Neuronal stem cell (in vitro differentiated cells): ENCODE results near the gene RALGAPA2.

Experiments
- DNase-seq: peaks from one replicate; pipeline ENCODE4 v3.0.0-alpha.2; 2013; ENCODE audit warnings: low spot score
- H2AFZ ChIP-seq: one replicate; pipeline ENCODE4 v1.6.1; 2013; ENCODE audit warnings: mild to moderate bottlenecking, low read length, inconsistent platforms
- H2AK5ac ChIP-seq: 2 replicates; pipeline ENCODE4 v1.6.1; 2013; ENCODE audit warnings: low read depth, mild to moderate bottlenecking, inconsistent platforms, low read length, moderate library complexity, mixed read lengths
- H2BK120ac ChIP-seq: 2 replicates; pipeline ENCODE4 v1.6.1; 2013; ENCODE audit warnings: low read depth, mild to moderate bottlenecking, inconsistent platforms, low read length, moderate library complexity, mixed read lengths
- H2BK12ac ChIP-seq: one replicate; pipeline ENCODE4 v1.6.1; 2013; ENCODE audit warnings: low read length, inconsistent platforms
- H2BK15ac ChIP-seq: 2 replicates; pipeline ENCODE4 v1.6.1; 2013; ENCODE audit warnings: mild to moderate bottlenecking, low read length, inconsistent platforms, mixed read lengths
- H2BK5ac ChIP-seq: one replicate; pipeline ENCODE4 v1.6.1; 2013; ENCODE audit warnings: inconsistent platforms, mild to moderate bottlenecking, low read length, moderate library complexity
- H3K14ac ChIP-seq: one replicate; pipeline ENCODE4 v1.6.1; 2013; ENCODE audit warnings: low read length, inconsistent platforms
- H3K18ac ChIP-seq: 2 replicates; pipeline ENCODE4 v1.6.1; 2013; ENCODE audit warnings: low read length, inconsistent platforms
- H3K23ac ChIP-seq: 2 replicates; pipeline ENCODE4 v1.6.1; 2013; ENCODE audit warnings: low read depth, mild to moderate bottlenecking, mixed read lengths, low read length, inconsistent platforms; ENCODE audit not compliant: poor library complexity
- H3K27ac ChIP-seq: replicated peaks from 3 replicates; pipeline ENCODE4 v1.5.1; 2013; ENCODE audit warnings: low read length, inconsistent platforms
- H3K27me3 ChIP-seq, 3 experiments: 2 replicates each; pipeline ENCODE4 v1.6.1; 2013; ENCODE audit warnings: low read length in 3 of 3, mild to moderate bottlenecking in 2 of 3, inconsistent platforms in 1 of 3, low read depth in 1 of 3, mixed read lengths in 1 of 3, moderate library complexity in 1 of 3; ENCODE audit not compliant: control insufficient read depth in 3 of 3, insufficient read depth in 3 of 3
- H3K36me3 ChIP-seq, 2 donors: replicated peaks in 1 of 2; 2 replicates each; pipeline ENCODE4 v1.6.1; 2013; ENCODE audit warnings: low read length in 2 of 2; ENCODE audit not compliant: control insufficient read depth in 2 of 2, insufficient read depth in 2 of 2
- H3K4ac ChIP-seq: 2 replicates; pipeline ENCODE4 v1.6.1; 2013; ENCODE audit warnings: inconsistent platforms, mild to moderate bottlenecking, low read length, moderate library complexity
- H3K4me1 ChIP-seq, 2 donors: 1 replicate in 1 of 2; 2 replicates in 1 of 2; pipeline ENCODE4 v1.6.1; 2013; ENCODE audit warnings: low read length in 2 of 2, low read depth in 1 of 2; ENCODE audit not compliant: control insufficient read depth in 2 of 2, insufficient read depth in 1 of 2
- H3K4me2 ChIP-seq: one replicate; pipeline ENCODE4 v1.6.1; 2013; ENCODE audit warnings: mild to moderate bottlenecking, low read length, inconsistent platforms; ENCODE audit not compliant: insufficient read depth, poor library complexity, severe bottlenecking
- H3K4me3 ChIP-seq, 2 donors: 2 replicates each; pipeline ENCODE4 v1.5.1; 2013; ENCODE audit warnings: low read length in 2 of 2, mild to moderate bottlenecking in 2 of 2, inconsistent platforms in 1 of 2, moderate library complexity in 1 of 2
- H3K79me1 ChIP-seq: one replicate; pipeline ENCODE4 v1.6.1; 2013; ENCODE audit warnings: low read depth, mild to moderate bottlenecking, inconsistent platforms, low read length, moderate library complexity
- H3K9ac ChIP-seq: one replicate; pipeline ENCODE4 v1.6.1; 2013; ENCODE audit warnings: mild to moderate bottlenecking, low read depth, low read length, inconsistent platforms; ENCODE audit not compliant: poor library complexity
- H3K9me3 ChIP-seq, 2 donors: replicated peaks in 1 of 2; 2 replicates each; pipeline versions ENCODE3 to v1.6.1; 2013; ENCODE audit warnings: low read length in 2 of 2, mild to moderate bottlenecking in 2 of 2, inconsistent platforms in 1 of 2, low read depth in 1 of 2, mixed read lengths in 1 of 2, moderate library complexity in 1 of 2; ENCODE audit not compliant: control insufficient read depth in 2 of 2, insufficient read depth in 1 of 2
- H4K8ac ChIP-seq: one replicate; pipeline ENCODE4 v1.6.1; 2013; ENCODE audit warnings: low read depth, mild to moderate bottlenecking, inconsistent platforms, low read length, moderate library complexity
- H4K91ac ChIP-seq: one replicate; pipeline ENCODE4 v1.6.1; 2013; ENCODE audit warnings: low read length, low read depth, mild to moderate bottlenecking, inconsistent platforms; ENCODE audit not compliant: poor library complexity
- WGBS, 2 donors: extraction: QIAGEN DNeasy Blood & Tissue Kit; methylation state at CpG; one replicate each; pipeline ENCODE4 v1.1.7; 2013; ENCODE audit warnings: missing lambda C conversion rate in 2 of 2, mixed read lengths in 1 of 2; ENCODE audit not compliant: insufficient read length in 2 of 2, insufficient replicate concordance in 1 of 2; ENCODE audit errors: extremely low coverage in 2 of 2; 5-methylcytosine and 5-hydroxymethylcytosine counted together

The RALGAPA2 gene

DNA sequence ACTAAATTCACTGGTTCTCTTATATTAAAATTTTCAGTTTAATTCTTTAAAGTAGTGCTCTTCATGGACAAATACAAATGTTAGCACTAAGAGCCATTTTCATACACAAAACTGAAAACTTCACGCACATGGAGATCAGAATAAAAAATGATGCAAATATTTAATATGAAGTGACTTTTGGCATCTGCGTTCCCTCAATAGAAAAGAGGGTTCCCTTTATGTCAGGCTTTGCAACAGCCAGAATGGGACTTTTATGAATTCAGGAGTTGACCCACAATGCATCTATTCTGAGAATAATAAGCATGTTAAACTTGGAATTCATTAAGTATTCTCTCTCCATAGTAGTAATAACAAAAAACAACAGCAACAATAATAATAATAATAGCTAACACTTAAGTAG lies 218.7 kb downstream of the RALGAPA2 start:
- Histone ChIP-seq H2BK120ac (no peak overlapping the region), H3K79me1 (no peaks in the 10 kb centered on the region), H2AK5ac (no peak overlapping the region)

GRCh38 chr20:20492521-20493332 lies 219.7 kb downstream of the RALGAPA2 start:
- no peak overlapping the region for H3K4me3 ChIP-seq
- no peak overlapping the region for H3K4ac ChIP-seq
- no peak overlapping the region for H4K8ac ChIP-seq
- no peaks in the 10 kb centered on the region for H3K79me1 ChIP-seq
- no peak overlapping the region for H3K9ac ChIP-seq
- H3K27ac ChIP-seq, result peak overlapping the region; percentile 38
- no peak overlapping the region for H2BK15ac ChIP-seq
- H2AK5ac ChIP-seq, result no peak overlapping the region
- no peaks in the 10 kb centered on the region for H3K27me3 ChIP-seq
- no peak overlapping the region for H2BK5ac ChIP-seq
- H3K18ac ChIP-seq, result no peak overlapping the region
- no peak overlapping the region for H4K91ac ChIP-seq
- peaks cover 16 to 44% of the 10 kb centered on the region in 2 donors for H3K4me1 ChIP-seq
- H3K23ac ChIP-seq, result no peak overlapping the region
- no peak overlapping the region for H3K14ac ChIP-seq
- no peaks in the 10 kb centered on the region for H3K36me3 ChIP-seq
- peak; percentile 86 for DNase-seq
- H2AFZ ChIP-seq, result peak overlapping the region; percentile 26
- peak overlapping the region; percentile 21 for H3K4me2 ChIP-seq
- WGBS, 2 donors, result no CpG with 5 or more reads among the region's 14 CpGs
- no peak overlapping the region for H2BK12ac ChIP-seq
- H2BK120ac ChIP-seq, result no peak overlapping the region
- H3K9me3 ChIP-seq, result no peaks in the 10 kb centered on the region

More for the DNA sequence above, 218.7 kb downstream of the RALGAPA2 start:
- no peak overlapping the region for H3K4ac ChIP-seq
- H4K8ac ChIP-seq, result no peak overlapping the region
- no CpG with 5 or more reads among the region's 2 CpGs for WGBS, 2 donors
- no peak overlapping the region for H4K91ac ChIP-seq
- H3K4me2 ChIP-seq, result no peak overlapping the region
- H3K18ac ChIP-seq, result no peak overlapping the region
- no peaks in the 10 kb centered on the region for H3K36me3 ChIP-seq
- H3K27me3 ChIP-seq, result no peaks in the 10 kb centered on the region
- H2BK12ac ChIP-seq, result no peak overlapping the region
- H2BK5ac ChIP-seq, result no peak overlapping the region
- no peak overlapping the region for H3K27ac ChIP-seq
- no peak overlapping the region for H3K4me3 ChIP-seq
- H2AFZ ChIP-seq, result no peak overlapping the region
- no peak overlapping the region for H3K14ac ChIP-seq
- H2BK15ac ChIP-seq, result no peak overlapping the region
- no peaks in the 10 kb centered on the region for H3K9me3 ChIP-seq
- H3K23ac ChIP-seq, result no peak overlapping the region
- DNase-seq, result no peak
- H3K4me1 ChIP-seq, result peaks cover 23 to 51% of the 10 kb centered on the region in 2 donors
- H3K9ac ChIP-seq, result no peak overlapping the region

DNA sequence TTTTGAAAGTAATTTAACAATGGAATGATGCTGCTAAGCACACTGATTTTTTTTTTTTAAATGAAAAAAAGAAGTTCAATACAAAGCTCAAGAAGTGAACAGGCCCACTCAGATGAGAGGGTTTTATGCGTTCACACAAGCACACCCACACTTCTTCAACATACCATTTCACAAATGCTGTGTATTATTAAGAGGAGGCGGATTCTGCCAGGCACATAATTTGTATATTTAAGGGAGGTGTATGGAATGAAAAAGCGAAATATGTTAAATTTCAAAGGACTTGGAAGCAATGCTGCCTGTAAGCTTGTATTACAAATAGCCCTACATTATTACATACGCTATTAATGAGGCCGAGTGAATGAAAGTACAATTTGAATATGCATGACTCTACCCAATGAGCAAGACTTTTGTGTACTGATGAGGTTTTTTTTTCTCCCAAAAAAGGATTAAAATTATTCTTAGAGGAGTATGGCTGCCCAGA lies 220.6 kb downstream of the RALGAPA2 start:
- no peak overlapping the region for H3K4me3 ChIP-seq
- H3K27ac ChIP-seq, result no peak overlapping the region
- peaks cover 16 to 46% of the 10 kb centered on the region in 2 donors for H3K4me1 ChIP-seq

DNA sequence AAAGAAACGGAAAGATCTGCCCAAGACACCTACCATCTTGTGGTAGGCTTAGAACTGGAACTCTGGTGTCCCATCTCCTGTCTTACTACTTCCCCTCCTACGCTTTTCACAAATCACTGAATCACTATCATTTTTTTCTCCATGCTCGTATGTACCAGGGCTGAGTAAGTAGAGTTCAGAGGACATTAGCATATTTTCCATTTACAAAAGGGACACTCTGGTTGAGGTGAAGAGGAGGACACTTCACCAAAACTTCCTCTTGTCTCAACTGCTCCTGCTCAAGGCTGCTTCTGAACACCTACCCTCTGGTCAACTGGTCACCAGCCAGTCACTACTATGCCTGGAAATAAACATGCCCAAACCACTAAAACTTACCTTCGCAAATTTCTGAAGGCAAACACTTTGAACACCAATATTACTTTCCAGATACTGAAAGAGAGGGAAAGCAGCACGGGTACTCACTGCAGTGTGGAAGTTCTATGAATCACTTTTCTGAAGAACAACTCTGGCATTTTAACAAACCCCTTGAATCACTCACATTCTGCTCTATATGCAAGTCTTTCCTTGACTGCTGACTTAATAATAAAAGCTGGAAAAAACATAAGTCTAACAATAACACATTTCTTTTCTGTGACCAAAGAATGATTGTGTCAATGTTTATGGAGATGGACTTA lies 221.2 kb downstream of the RALGAPA2 start:
- no peak overlapping the region for H2BK120ac ChIP-seq
- H2AK5ac ChIP-seq, result no peak overlapping the region
- no peaks in the 10 kb centered on the region for H3K79me1 ChIP-seq
- no peak overlapping the region for H2AFZ ChIP-seq
- no peak overlapping the region for H2BK12ac ChIP-seq
- no peak overlapping the region for H3K4me3 ChIP-seq
- no peak overlapping the region for H2BK15ac ChIP-seq
- H4K91ac ChIP-seq, result no peak overlapping the region
- no peak overlapping the region for H4K8ac ChIP-seq
- H3K9ac ChIP-seq, result no peak overlapping the region
- H3K9me3 ChIP-seq, result peaks cover 0 to 5% of the 10 kb centered on the region in 2 donors
- DNase-seq, result no peak
- no peak overlapping the region for H2BK5ac ChIP-seq
- no peak overlapping the region for H3K14ac ChIP-seq
- H3K23ac ChIP-seq, result no peak overlapping the region
- no peak overlapping the region for H3K27ac ChIP-seq
- no peaks in the 10 kb centered on the region for H3K27me3 ChIP-seq
- WGBS, 2 donors, result no CpG with 5 or more reads among the region's 5 CpGs
- no peaks in the 10 kb centered on the region for H3K36me3 ChIP-seq
- H3K4me2 ChIP-seq, result no peak overlapping the region
- H3K4me1 ChIP-seq, result peaks cover 16 to 46% of the 10 kb centered on the region in 2 donors
- H3K18ac ChIP-seq, result no peak overlapping the region
- no peak overlapping the region for H3K4ac ChIP-seq

More for the DNA sequence above, 220.6 kb downstream of the RALGAPA2 start:
- no peak overlapping the region for H3K4ac ChIP-seq
- no peak overlapping the region for H2BK15ac ChIP-seq
- DNase-seq, result no peak
- no peak overlapping the region for H4K91ac ChIP-seq
- H3K9ac ChIP-seq, result no peak overlapping the region
- H3K23ac ChIP-seq, result no peak overlapping the region
- WGBS, 2 donors, result no CpG with 5 or more reads among the region's 5 CpGs
- H3K36me3 ChIP-seq, result no peaks in the 10 kb centered on the region
- H3K9me3 ChIP-seq, result no peaks in the 10 kb centered on the region
- H3K27me3 ChIP-seq, result no peaks in the 10 kb centered on the region
- no peak overlapping the region for H2BK5ac ChIP-seq
- H2AFZ ChIP-seq, result no peak overlapping the region
- no peak overlapping the region for H3K14ac ChIP-seq
- H2BK12ac ChIP-seq, result no peak overlapping the region
- H3K18ac ChIP-seq, result no peak overlapping the region
- H3K4me2 ChIP-seq, result no peak overlapping the region
- no peak overlapping the region for H2AK5ac ChIP-seq
- H3K79me1 ChIP-seq, result no peaks in the 10 kb centered on the region
- H4K8ac ChIP-seq, result no peak overlapping the region
- no peak overlapping the region for H2BK120ac ChIP-seq
